EL (cell line): Measurements from ENCODE around the gene GIMAP1.
"Not testable (repeated sequence)": the region's sequence is repeated elsewhere in the genome, so short reads cannot be mapped to it uniquely, and the experiment has no call there.

Experiments
- DNase-seq: peaks from one replicate; pipeline ENCODE4 v3.0.0-alpha.2; 2016

The GIMAP1 gene

GRCh38 chr7:150716368-150716767 is at the start of gene GIMAP1:
GIMAP1 (plus strand) TSS chr7:150716613; CDS start chr7:150719048, 2,435 bp downstream.
- no peak for DNase-seq

DNA sequence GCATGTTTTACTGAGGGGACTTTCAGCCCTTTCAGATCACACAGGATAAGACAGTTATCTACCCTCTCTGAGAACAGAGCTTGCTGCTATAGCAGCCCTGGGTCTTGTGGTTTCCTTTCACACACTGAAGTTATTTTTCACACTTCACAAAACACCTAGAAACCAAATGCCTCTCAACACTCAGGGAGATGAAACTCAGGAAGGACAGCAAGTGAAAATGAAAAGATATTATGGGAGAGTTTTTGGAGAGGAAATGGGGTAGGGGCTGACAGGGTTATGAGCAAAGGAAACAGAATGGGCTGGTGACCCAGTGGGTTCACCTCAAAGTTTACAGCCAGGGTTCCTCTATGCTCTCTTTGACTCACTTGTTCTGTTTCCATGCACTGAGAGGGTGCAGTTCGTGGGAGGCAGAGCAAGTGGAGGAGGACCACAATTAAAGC is 47.9 kb upstream of the GIMAP1 start:
- no peak for DNase-seq

DNA sequence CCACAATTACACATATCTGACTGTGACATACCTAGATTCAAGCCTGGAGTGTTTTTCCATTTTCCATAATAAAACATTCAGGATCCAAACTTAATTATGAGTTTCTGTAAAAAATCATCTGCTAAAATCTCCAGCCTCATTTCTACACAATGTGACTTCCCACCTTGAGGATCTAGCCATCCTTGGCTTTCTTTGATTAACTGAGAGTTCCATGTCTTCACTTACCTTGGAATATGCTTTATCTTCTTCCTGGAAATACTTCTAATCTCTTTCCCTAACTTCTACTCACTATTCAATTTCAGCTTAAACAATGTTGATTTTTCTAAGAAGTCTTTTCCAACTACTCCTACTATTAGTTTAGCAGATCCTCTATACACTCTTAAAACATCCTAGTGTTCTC is 47.4 kb upstream of the GIMAP1 start:
- no peak for DNase-seq

GRCh38 chr7:150671798-150672585 is 44.4 kb upstream of the GIMAP1 start:
- not testable (repeated sequence) for DNase-seq

- no peak for DNase-seq
These were observed 40.7 kb upstream of the GIMAP1 start for GRCh38 chr7:150675714-150676113.

DNA sequence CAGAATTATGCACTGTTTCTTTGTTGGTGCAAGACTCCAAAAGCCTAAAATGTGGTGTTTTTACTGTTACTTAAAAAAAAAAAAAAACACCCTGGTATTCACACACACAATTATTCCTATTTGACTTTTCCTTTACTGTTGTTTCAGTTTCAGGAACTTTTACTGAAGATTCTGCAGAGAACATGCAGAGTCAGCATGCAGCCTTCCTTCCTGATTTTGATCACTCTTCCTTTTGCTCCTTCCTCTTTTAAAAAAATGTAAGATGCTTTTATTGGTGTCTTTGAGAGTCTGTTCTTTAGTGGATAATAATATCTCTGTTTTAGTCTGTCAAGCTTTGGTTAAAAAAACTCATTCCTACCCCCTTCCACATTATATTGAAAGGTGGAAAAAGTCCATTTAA is 40.1 kb upstream of the GIMAP1 start:
- not testable (repeated sequence) for DNase-seq

GRCh38 chr7:150676854-150677253 is 39.6 kb upstream of the GIMAP1 start:
- not testable (repeated sequence) for DNase-seq

DNA sequence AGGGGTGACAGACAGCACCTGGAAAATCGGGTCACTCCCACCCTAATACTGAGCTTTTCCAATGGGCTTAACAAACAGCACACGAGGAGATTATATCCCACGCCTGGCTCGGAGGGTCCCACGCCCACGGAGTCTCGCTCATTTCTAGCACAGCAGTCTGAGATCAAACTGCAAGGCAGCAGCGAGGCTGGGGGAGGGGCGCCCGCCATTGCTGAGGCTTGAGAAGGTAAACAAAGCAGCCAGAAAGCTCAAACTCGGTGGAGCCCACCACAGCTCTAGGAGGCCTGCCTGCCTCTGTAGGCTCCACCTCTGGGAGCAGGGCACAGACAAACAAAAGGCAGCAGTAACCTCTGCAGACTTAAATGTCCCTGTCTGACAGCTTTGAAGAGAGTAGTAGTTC is 37.8 kb upstream of the GIMAP1 start:
- not testable (repeated sequence) for DNase-seq

GRCh38 chr7:150680364-150680763 is 36.0 kb upstream of the GIMAP1 start:
- not testable (repeated sequence) for DNase-seq

DNA sequence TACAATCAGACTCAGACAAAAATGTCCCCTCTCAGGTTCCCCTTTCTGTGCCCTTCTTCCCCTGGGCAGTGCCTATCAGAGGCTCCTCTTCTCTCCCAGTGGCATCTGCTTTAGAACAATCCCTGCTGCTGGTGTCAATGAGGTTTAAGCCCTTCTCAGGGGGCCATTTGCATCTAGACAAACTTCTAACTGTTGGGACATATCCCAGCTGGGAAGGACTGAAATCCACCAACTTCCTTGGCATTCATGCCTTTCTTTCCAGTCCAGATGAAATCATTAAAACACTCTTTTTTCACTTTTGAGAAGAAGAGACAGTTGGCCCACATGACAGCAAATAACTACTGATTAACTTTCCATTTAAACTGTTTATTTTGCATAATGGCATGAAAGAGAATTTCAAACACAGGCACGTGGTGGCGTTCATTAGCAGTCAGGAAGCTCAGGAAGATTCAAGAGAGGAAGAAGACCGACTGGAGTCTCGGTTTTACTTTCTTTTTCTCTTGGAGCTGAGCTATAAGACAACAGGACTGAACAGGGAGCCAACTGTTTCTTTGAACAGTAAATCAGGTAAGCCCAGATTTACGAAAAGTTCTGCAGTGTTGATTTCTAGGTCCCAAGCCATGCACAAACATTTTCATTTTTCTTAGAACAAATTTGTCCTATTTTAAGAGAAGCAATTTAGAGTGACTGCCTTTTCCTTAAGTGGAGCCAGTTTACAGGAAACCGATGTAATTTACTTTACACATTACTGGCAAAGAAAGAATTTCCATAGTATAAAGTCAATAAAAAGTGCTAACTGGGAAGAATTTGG is 31.0 kb upstream of the GIMAP1 start, which contains the start of gene GIMAP2:
GIMAP2 (plus strand) TSS at position 488 of the 811 bp plus-strand sequence. CDS start 1,354 bp downstream, outside the sequence.
- DNase-seq, result peak; percentile 52

- DNase-seq, result peak; percentile 4
These were observed 30.3 kb upstream of the GIMAP1 start for GRCh38 chr7:150686030-150686631.

- DNase-seq, result no peak
These were observed 27.8 kb upstream of the GIMAP1 start for GRCh38 chr7:150688630-150689029.

DNA sequence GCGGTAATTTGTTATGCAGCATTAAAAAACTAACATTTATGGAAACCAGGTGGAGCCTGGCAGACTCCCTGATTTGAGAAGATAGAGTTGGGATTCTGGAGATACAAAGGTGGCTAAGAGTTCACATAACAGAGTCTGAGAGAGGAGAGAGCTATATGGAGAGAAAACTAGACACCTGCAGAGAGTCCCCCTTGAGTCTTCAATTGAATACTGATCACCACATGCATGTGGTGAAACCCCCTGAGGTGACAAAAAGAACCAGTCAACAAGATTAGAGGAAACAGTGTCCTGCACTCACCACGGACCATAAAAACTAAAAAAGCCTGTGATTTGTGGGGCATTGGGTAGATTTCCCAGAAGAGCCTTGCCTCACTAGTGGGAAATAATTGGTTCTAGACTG is 20.8 kb upstream of the GIMAP1 start:
- no peak for DNase-seq

GRCh38 chr7:150703209-150703608 is 13.2 kb upstream of the GIMAP1 start:
- no peak for DNase-seq

DNA sequence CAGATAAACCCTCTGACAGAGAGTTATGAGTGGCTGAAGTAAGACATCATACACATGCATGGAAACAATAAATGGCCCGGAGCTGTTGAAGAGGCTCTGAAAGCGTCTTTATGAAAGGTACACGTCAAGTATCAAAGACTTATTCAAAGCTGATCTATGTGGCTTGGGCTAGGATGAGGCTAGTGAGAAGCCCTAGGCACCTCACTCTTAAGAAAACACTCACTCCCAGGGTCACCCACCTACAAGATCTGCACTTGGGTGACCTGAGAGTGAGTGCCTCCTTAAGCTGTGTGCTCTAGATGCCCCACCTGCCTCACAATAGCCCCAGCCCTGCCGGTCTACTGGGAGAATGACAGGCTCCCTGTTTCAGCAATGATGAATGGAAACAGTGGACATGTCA is 1.1 kb upstream of the GIMAP1 start:
- DNase-seq, result no peak

- DNase-seq, result no peak
These were observed 675 bp upstream of the GIMAP1 start for GRCh38 chr7:150715738-150716137.

- DNase-seq, result no peak
These were observed 526 bp downstream of the GIMAP1 start for GRCh38 chr7:150716939-150717338.

DNA sequence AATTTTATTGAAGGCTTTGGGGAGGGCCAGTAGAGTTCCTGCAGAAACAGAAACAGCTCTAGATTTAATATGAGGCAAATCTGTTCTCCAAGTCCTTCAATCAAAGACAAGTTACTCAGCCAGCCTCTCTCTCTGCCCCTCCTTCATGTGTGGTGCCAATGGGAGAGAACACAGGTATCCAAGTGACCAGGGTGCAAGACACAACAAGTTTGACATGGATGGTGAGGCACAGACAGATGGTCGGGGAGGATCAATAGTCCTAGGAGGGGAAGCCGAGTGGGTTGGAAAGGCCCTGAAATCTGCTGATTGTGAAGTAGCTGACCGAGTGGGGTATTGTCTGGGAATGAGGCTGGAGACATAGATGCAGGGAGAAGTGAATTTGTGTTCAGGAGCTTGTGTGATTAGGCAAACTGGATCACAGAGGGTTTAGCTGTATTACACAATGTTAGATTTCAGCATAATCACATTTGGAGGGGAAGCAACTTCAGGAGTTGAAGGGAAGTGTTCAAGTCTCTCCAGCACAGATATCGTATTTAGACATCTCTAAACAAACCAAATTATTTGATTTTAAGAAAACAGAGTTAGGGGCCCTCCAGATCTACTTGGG is 1.5 kb downstream of the GIMAP1 start:
- no peak for DNase-seq

DNA sequence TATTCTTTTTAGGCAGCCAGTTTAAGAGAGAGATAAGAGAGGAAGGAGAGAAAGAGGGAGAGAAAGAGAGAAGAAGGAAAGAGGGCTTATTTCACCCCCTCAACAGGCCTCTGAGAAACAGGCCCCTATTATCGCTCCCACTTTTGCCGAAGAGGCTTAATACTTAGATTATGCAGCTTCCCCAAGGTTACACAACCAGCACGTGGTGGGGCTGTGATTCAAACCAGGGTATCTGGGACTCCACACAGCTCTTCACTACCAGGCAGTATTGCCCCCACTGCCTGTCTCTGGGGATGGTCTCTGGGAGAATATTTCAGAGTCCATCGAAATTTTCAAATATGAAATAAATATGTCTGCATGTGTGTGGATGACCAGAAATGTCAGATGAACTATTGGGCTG is 3.0 kb downstream of the GIMAP1 start:
- no peak for DNase-seq

DNA sequence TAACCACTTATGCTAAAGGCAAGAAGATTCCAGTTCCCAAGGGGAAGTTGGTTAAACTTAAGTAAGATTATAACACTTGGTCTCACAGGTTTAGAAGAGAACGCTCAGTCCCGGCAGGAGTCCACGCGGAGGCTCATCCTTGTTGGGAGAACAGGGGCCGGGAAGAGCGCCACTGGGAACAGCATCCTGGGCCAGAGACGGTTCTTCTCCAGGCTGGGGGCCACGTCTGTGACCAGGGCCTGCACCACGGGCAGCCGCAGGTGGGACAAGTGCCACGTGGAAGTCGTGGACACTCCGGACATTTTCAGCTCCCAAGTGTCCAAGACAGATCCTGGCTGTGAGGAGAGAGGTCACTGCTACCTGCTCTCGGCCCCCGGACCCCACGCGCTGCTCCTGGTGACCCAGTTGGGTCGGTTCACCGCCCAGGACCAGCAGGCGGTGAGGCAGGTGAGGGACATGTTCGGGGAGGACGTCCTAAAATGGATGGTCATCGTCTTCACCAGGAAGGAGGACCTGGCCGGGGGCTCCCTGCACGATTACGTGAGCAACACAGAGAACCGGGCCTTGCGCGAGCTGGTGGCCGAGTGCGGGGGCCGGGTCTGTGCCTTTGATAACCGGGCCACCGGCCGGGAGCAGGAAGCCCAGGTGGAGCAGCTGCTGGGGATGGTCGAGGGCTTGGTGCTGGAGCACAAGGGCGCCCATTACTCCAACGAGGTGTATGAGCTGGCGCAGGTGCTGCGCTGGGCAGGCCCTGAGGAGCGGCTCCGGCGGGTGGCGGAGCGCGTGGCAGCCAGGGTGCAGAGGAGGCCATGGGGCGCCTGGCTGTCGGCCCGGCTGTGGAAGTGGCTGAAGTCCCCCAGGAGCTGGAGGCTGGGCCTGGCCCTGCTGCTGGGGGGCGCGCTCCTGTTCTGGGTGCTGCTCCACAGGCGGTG is 3.8 kb downstream of the GIMAP1 start:
- no peak for DNase-seq

- DNase-seq, result no peak
These were observed 5.6 kb downstream of the GIMAP1 start for GRCh38 chr7:150721970-150722373.

GRCh38 chr7:150722431-150722931 is 6.1 kb downstream of the GIMAP1 start:
- no peak for DNase-seq
